NCI-H187 (cell line): ENCODE data around the gene ZRANB3.

Experiments used
- DNase-seq, 2 experiments: peaks; one replicate each; lab custom pipeline; 2025; lab: John Stamatoyannopoulos, UW

ZRANB3 gene

GRCh38 chr2:135252805-135253458, 278.1 kb downstream of the ZRANB3 start:
- no peak for DNase-seq

GRCh38 chr2:135248611-135249010, 282.4 kb downstream of the ZRANB3 start:
- DNase-seq: no peak

- DNase-seq: no peak
Measured at GRCh38 chr2:135246711-135247270, 284.2 kb downstream of the ZRANB3 start.

- DNase-seq: no peak
Measured at GRCh38 chr2:135245071-135245470, 285.9 kb downstream of the ZRANB3 start.

- DNase-seq: no peak
Measured at GRCh38 chr2:135238651-135239050, 292.4 kb downstream of the ZRANB3 start.

- no peak for DNase-seq
Measured at GRCh38 chr2:135230150-135230549, 300.9 kb downstream of the ZRANB3 start.

- no peak for DNase-seq
Measured at GRCh38 chr2:135227386-135227785, 303.6 kb downstream of the ZRANB3 start.

- no peak for DNase-seq
Measured at GRCh38 chr2:135226961-135227360, 304.1 kb downstream of the ZRANB3 start.

GRCh38 chr2:135225781-135226180, 305.2 kb downstream of the ZRANB3 start:
- DNase-seq: no peak

- DNase-seq: no peak
Measured at GRCh38 chr2:135219226-135219625, 311.8 kb downstream of the ZRANB3 start.

- DNase-seq: no peak
Measured at GRCh38 chr2:135218426-135218825, 312.6 kb downstream of the ZRANB3 start.

GRCh38 chr2:135212757-135213156, 318.3 kb downstream of the ZRANB3 start:
- no peak for DNase-seq

GRCh38 chr2:135208016-135208415, 323.0 kb downstream of the ZRANB3 start:
- no peak for DNase-seq

GRCh38 chr2:135203944-135204343, 327.1 kb downstream of the ZRANB3 start:
- no peak for DNase-seq

- no peak for DNase-seq
Measured at GRCh38 chr2:135202751-135203150, 328.3 kb downstream of the ZRANB3 start.

GRCh38 chr2:135198481-135198880, 332.5 kb downstream of the ZRANB3 start:
- DNase-seq: no peak

GRCh38 chr2:135190799-135191198, 340.2 kb downstream of the ZRANB3 start:
- no peak for DNase-seq

- DNase-seq: no peak
Measured at GRCh38 chr2:135189148-135189547, 341.9 kb downstream of the ZRANB3 start.

- DNase-seq: no peak
Measured at GRCh38 chr2:135187270-135187669, 343.7 kb downstream of the ZRANB3 start.

- no peak for DNase-seq
Measured at GRCh38 chr2:135186054-135186453, 345.0 kb downstream of the ZRANB3 start.

- no peak for DNase-seq
Measured at GRCh38 chr2:135183822-135184221, 347.2 kb downstream of the ZRANB3 start.

- DNase-seq: no peak
Measured at GRCh38 chr2:135182601-135183000, 348.4 kb downstream of the ZRANB3 start.

GRCh38 chr2:135182190-135182589, 348.8 kb downstream of the ZRANB3 start:
- DNase-seq: no peak

- no peak for DNase-seq
Measured at GRCh38 chr2:135179689-135180088, 351.3 kb downstream of the ZRANB3 start.
